ENCODE data around the gene BDP1. TPM values are rescaled to one million over a fixed set of nuclear protein-coding genes. Genes with fewer than 3 reads are reported as not detected.

Gene BDP1
- total RNA-seq, 1 experiment from 2014 or later, result 22.0 TPM

GRCh38 chr5:71615809-71616208 is 160.4 kb downstream of the BDP1 start:
- no peaks in the 10 kb centered on the region; the same call in 1 of the 2 replicates for H3K79me2 ChIP-seq (ENCODE audit: insufficient read depth, low read length)
- CTCF ChIA-PET, result no interaction called here

More at GRCh38 chr5:71615809-71616208, 160.4 kb downstream of the BDP1 start:
- Histone ChIP-seq H3K9me3 (ENCODE audit: control insufficient read depth in 1 of 2, insufficient read depth in 1 of 2, low read depth in 1 of 2, low read length in 2 of 2) (no peaks in the 10 kb centered on the region), H3K36me3 (ENCODE audit: control insufficient read depth in 1 of 2, insufficient read depth in 2 of 2, low read length in 2 of 2) (no peaks in the 10 kb centered on the region), H3K9ac (ENCODE audit: low read length) (no peak overlapping the region), H3K27me3 (ENCODE audit: insufficient read depth, low read length) (no peaks in the 10 kb centered on the region), H3K27ac (ENCODE audit: low read depth, low read length) (no peak overlapping the region), H4K20me1 (ENCODE audit: insufficient read depth) (no peaks in the 10 kb centered on the region), H2AFZ (ENCODE audit: low read depth, low read length, poor library complexity, severe bottlenecking) (no peak overlapping the region), H3K4me2 (ENCODE audit: low read length) (no peak overlapping the region), H3K4me3 (replicated peaks in 1 of 2; ENCODE audit: low read depth in 1 of 2, low read length in 2 of 2) (no peak overlapping the region), H3K4me1 (ENCODE audit: control insufficient read depth in 1 of 2, insufficient read depth in 2 of 2, low read length in 2 of 2) (peaks cover 0 to 4% of the 10 kb centered on the region in 2 experiments; a peak in 1 of 4 replicates), H3K9me2 (ENCODE audit: insufficient read depth) (no peaks in the 10 kb centered on the region)
- no peak for DNase-seq (ENCODE audit: low read depth, low spot score)
- POLR2A ChIA-PET, result no interaction called here
- no peak for ATAC-seq
- intact Hi-C loops (cut with micrococcal nuclease), result loop anchor here (10.0 kb wide), 1 partner anchor 139 kb away; no protein-coding TSS in a partner anchor
- no TSS peak for BruUV-seq (replicated peaks)
- RAD21 ChIA-PET (ENCODE audit: low non-redundant PET in 1 of 2, low total read pairs in 2 of 2, uncharacterized antibody in 2 of 2, unreplicated experiment in 2 of 2), result no interaction called here
- TF ChIP-seq YY1 (IDR thresholded peaks at IDR 0.05; ENCODE audit: extremely low read depth, insufficient replicate concordance, low read depth, low read length) (no peak), EZH2phosphoT487 (IDR thresholded peaks at IDR 0.05; ENCODE audit: borderline replicate concordance) (no peak), ZNF274 (IDR thresholded peaks at IDR 0.05; ENCODE audit: low read depth, low read length) (no peak), CBX3 (IDR thresholded peaks at IDR 0.05; ENCODE audit: low read depth) (no peak), EGR1 (IDR thresholded peaks at IDR 0.05; ENCODE audit: low read depth) (no peak), ZFX (IDR thresholded peaks at IDR 0.05) (no peak), MAX (IDR thresholded peaks at IDR 0.05) (no peak), POLR2A (IDR thresholded peaks at IDR 0.05; ENCODE audit: borderline replicate concordance, extremely low read depth, insufficient read depth, insufficient read length) (no peak), SP1 (IDR thresholded peaks at IDR 0.05; ENCODE audit: low read depth) (no peak), ATF3 (IDR thresholded peaks at IDR 0.05) (no peak), EZH2 (IDR thresholded peaks at IDR 0.05) (no peak), POLR2AphosphoS5 (IDR thresholded peaks at IDR 0.05; ENCODE audit: low read depth, low read length) (no peak), ZBTB33 (IDR thresholded peaks at IDR 0.05; ENCODE audit: extremely low read depth, insufficient replicate concordance, low read length) (no peak), REST (IDR thresholded peaks at IDR 0.05; ENCODE audit: low read depth) (no peak), ELF1 (IDR thresholded peaks at IDR 0.05; ENCODE audit: borderline replicate concordance, low read depth) (no peak), JUND (IDR thresholded peaks at IDR 0.05) (no peak), SRF (IDR thresholded peaks at IDR 0.05; ENCODE audit: low read depth) (no peak), FOSL1 (IDR thresholded peaks at IDR 0.05; ENCODE audit: low read depth) (no peak)
